LNCaP clone FGC (cell line): ENCODE data around the gene RASAL3.
A peak's percentile ranks its signal among the peaks of the same experiment; 100 is the strongest.
"Not testable (repeated sequence)": the region's sequence is repeated elsewhere in the genome, so short reads cannot be mapped to it uniquely, and the experiment has no call there.

ENCODE experiments used
- DNase-seq: peaks from one replicate; pipeline ENCODE4 v3.0.0-alpha.2; 2011; ENCODE audit warnings: low read depth
- H3K4me3 ChIP-seq: 2 replicates; pipeline ENCODE4 v1.5.1; 2011; ENCODE audit warnings: mild to moderate bottlenecking, low read depth, low read length, control low read depth
- CTCF ChIP-seq: IDR thresholded peaks from 2 replicates; pipeline ENCODE4 v1.5.1; 2012; ENCODE audit warnings: mild to moderate bottlenecking; ENCODE audit not compliant: control insufficient read depth, insufficient read depth; ENCODE audit errors: extremely low read depth

Gene RASAL3

GRCh38 chr19:15501596-15501995 is 37.3 kb upstream of the RASAL3 start:
- H3K4me3 ChIP-seq, result no peak overlapping the region
- TF ChIP-seq CTCF, result no peak
- no peak for DNase-seq

GRCh38 chr19:15498910-15499309 is 34.6 kb upstream of the RASAL3 start:
- H3K4me3 ChIP-seq, result no peak overlapping the region
- DNase-seq, result no peak
- no peak for TF ChIP-seq CTCF

GRCh38 chr19:15498156-15498858 is 34.0 kb upstream of the RASAL3 start:
- no peak overlapping the region for H3K4me3 ChIP-seq
- DNase-seq, result no peak
- TF ChIP-seq CTCF, result no peak

GRCh38 chr19:15495151-15495550 is 30.8 kb upstream of the RASAL3 start:
- H3K4me3 ChIP-seq, result no peak overlapping the region
- TF ChIP-seq CTCF, result no peak
- DNase-seq, result peak; percentile 97

- H3K4me3 ChIP-seq, result no peak overlapping the region
- no peak for TF ChIP-seq CTCF
- no peak for DNase-seq
Measured at GRCh38 chr19:15488489-15489226, 24.3 kb upstream of the RASAL3 start.

GRCh38 chr19:15487038-15487437 is 22.7 kb upstream of the RASAL3 start:
- TF ChIP-seq CTCF, result no peak
- DNase-seq, result no peak
- H3K4me3 ChIP-seq, result no peak overlapping the region

- DNase-seq, result peak; percentile 75
- H3K4me3 ChIP-seq, result not testable (repeated sequence)
Measured at GRCh38 chr19:15485768-15486167, 21.4 kb upstream of the RASAL3 start.

- DNase-seq, H3K4me3 ChIP-seq: not testable (repeated sequence)
Measured at GRCh38 chr19:15480996-15481395, 16.7 kb upstream of the RASAL3 start.
